ENCODE data around the gene PACRG. TPM values are rescaled to one million over a fixed set of nuclear protein-coding genes. Genes with fewer than 3 reads are reported as not detected.

Gene PACRG
- total and polyA plus RNA-seq, 2 experiments from 2014 or later: 0.17 to 0.68 TPM

- TF ChIP-seq STAT1 (IDR thresholded peaks at IDR 0.05; ENCODE audit: unreplicated experiment) (no peak), JUNB (IDR thresholded peaks at IDR 0.05; ENCODE audit: unreplicated experiment) (no peak)
Measured at GRCh38 chr6:162849269-162849668, 121.5 kb downstream of the PACRG start (continued).

- Mint-ChIP-seq H3K4me3 (no peak overlapping the region), H3K4me1 (peaks cover 31% of the 10 kb centered on the region), H3K27me3 (ENCODE audit: insufficient read depth, low read depth, poor library complexity) (peaks cover 5% of the 10 kb centered on the region), H3K9me3 (no peaks in the 10 kb centered on the region), H3K27ac (no peak overlapping the region; the same call in 1 of the 2 replicates), H3K36me3 (ENCODE audit: low read depth) (no peaks in the 10 kb centered on the region)
- Histone ChIP-seq H3K27ac (ENCODE audit: low read depth) (no peak overlapping the region), H3K36me3 (ENCODE audit: insufficient read depth) (no peaks in the 10 kb centered on the region), H3K4me2 (no peak overlapping the region), H2AFZ (no peak overlapping the region), H4K20me1 (replicated peaks; ENCODE audit: insufficient read depth) (no peaks in the 10 kb centered on the region), H3F3A (replicated peaks; ENCODE audit: low read depth) (no peaks in the 10 kb centered on the region), H3K4me1 (ENCODE audit: insufficient read depth) (peaks cover 7% of the 10 kb centered on the region), H3K4me3 (no peak overlapping the region), H3K27me3 (ENCODE audit: insufficient read depth) (no peaks in the 10 kb centered on the region), H3K9me2 (ENCODE audit: insufficient read depth) (no peaks in the 10 kb centered on the region), H3K79me2 (replicated peaks; ENCODE audit: insufficient read depth) (no peaks in the 10 kb centered on the region)
- ATAC-seq: no peak
- DNase-seq (ENCODE audit: low spot score): no peak
- no peak for TF ChIP-seq POLR2AphosphoS5 (IDR thresholded peaks at IDR 0.05; ENCODE audit: low read depth)
- no peak for TF ChIP-seq CREB1 (CRISPR knock-in tag; IDR thresholded peaks at IDR 0.05; ENCODE audit: low read depth)
- TF ChIP-seq EZH2phosphoT487 (IDR thresholded peaks at IDR 0.05; ENCODE audit: unreplicated experiment): no peak
Measured at GRCh38 chr6:162852192-162852591, 124.4 kb downstream of the PACRG start.

GRCh38 chr6:162852840-162853577, 125.2 kb downstream of the PACRG start:
- Mint-ChIP-seq H3K9me3 (no peaks in the 10 kb centered on the region), H3K4me3 (no peak overlapping the region), H3K27ac (no peak overlapping the region), H3K4me1 (peaks cover 38% of the 10 kb centered on the region), H3K36me3 (ENCODE audit: low read depth) (peaks cover 2% of the 10 kb centered on the region; the same call in 1 of the 3 replicates), H3K27me3 (ENCODE audit: insufficient read depth, low read depth, poor library complexity) (peaks cover 5% of the 10 kb centered on the region)
- Histone ChIP-seq H3K4me3 (no peak overlapping the region), H3K9me2 (ENCODE audit: insufficient read depth) (no peaks in the 10 kb centered on the region), H3K27me3 (ENCODE audit: insufficient read depth) (no peaks in the 10 kb centered on the region), H3K4me2 (no peak overlapping the region), H2AFZ (peak overlapping the region; percentile 40), H3K4me1 (ENCODE audit: insufficient read depth) (peaks cover 14% of the 10 kb centered on the region), H4K20me1 (replicated peaks; ENCODE audit: insufficient read depth) (no peaks in the 10 kb centered on the region), H3K36me3 (ENCODE audit: insufficient read depth) (no peaks in the 10 kb centered on the region), H3K27ac (ENCODE audit: low read depth) (no peak overlapping the region; the same call in 1 of the 2 replicates), H3F3A (replicated peaks; ENCODE audit: low read depth) (no peaks in the 10 kb centered on the region), H3K79me2 (replicated peaks; ENCODE audit: insufficient read depth) (no peaks in the 10 kb centered on the region)
- no peak for ATAC-seq
- DNase-seq (ENCODE audit: low spot score): peak; percentile 24
- TF ChIP-seq ETS1 (IDR thresholded peaks at IDR 0.05) (no peak), STAT1 (IDR thresholded peaks at IDR 0.05; ENCODE audit: unreplicated experiment) (no peak), NANOG (IDR thresholded peaks at IDR 0.05; ENCODE audit: borderline replicate concordance) (no peak), CREB1 (CRISPR knock-in tag; IDR thresholded peaks at IDR 0.05; ENCODE audit: low read depth) (no peak), CTCF (conservative IDR thresholded peaks at IDR 0.05; ENCODE audit: low read depth in 2 of 2) (no peak), ZNF462 (CRISPR knock-in tag; IDR thresholded peaks at IDR 0.05) (no peak), ZNF331 (CRISPR knock-in tag; IDR thresholded peaks at IDR 0.05; ENCODE audit: low read depth) (no peak), JUNB (IDR thresholded peaks at IDR 0.05; ENCODE audit: unreplicated experiment) (no peak), POLR2AphosphoS5 (IDR thresholded peaks at IDR 0.05; ENCODE audit: low read depth) (no peak)
